Bronchial epithelial cell (primary cell): ENCODE measurements around the gene EXOC6. TPM values are rescaled to one million over a fixed set of nuclear protein-coding genes. Genes with fewer than 3 reads are reported as not detected.

ENCODE experiments used
- DNase-seq: peaks from one replicate; pipeline ENCODE4 v3.0.0-alpha.2; 2010; ENCODE audit warnings: low read depth
- FAIRE-seq: peaks from 2 replicates; lab custom pipeline; 2011; peaks lifted over from hg19 to GRCh38; lab: Jason Lieb, UNC
- H3K27me3 ChIP-seq: 2 replicates; pipeline ENCODE4 v1.5.1; 2011; ENCODE audit warnings: low read length; ENCODE audit not compliant: control insufficient read depth, insufficient read depth
- H3K36me3 ChIP-seq: 2 replicates; pipeline ENCODE4 v1.5.1; 2011; ENCODE audit warnings: low read length; ENCODE audit not compliant: control insufficient read depth, insufficient read depth
- H3K4me3 ChIP-seq: 2 replicates; pipeline ENCODE4 v1.5.1; 2011; ENCODE audit warnings: mild to moderate bottlenecking, low read depth, low read length, control low read depth
- CTCF ChIP-seq: IDR thresholded peaks from 2 replicates; pipeline ENCODE4 v1.5.1; 2011; ENCODE audit warnings: mild to moderate bottlenecking, moderate library complexity, low read length, control low read depth, inconsistent platforms; ENCODE audit not compliant: insufficient read depth, severe bottlenecking
- total RNA-seq: library from RNA; depleted of rRNA; stranded (reverse); fragments of >200 nt; gene quantifications from 2 replicates; pipeline ENCODE4 v1.2.1, GENCODE V29; 2014

Gene EXOC6
- total RNA-seq, 1 donor from 2014 or later, result 12.4 TPM

DNA sequence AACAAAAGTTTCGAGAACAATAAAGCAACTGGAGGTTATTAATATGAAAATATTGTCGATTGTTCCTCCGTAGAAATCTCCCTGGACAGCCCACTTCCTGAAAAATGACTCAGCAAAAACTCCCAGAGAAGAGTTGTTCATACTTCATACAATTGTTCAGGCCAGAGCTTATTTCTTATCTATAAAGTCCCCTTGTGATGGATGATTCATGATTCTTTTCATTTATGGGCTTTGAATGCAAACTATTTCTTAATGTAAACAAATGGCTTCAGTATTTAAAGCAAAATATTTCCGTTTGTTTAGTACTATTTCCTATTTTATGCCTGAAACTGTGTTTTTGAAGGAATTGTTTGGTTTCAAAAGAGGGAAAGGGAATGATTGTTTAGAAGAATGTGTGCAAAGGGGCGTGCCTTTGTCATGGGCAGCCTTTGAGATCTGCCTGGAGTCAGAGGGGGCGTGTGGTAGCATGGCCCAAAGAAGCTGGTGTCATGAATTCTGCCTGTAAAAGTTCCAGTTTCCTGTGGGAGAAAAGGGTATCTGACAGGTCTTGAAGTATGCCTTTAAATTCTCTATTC is 26.2 kb upstream of the EXOC6 start:
- TF ChIP-seq CTCF, result no peak
- Histone ChIP-seq H3K4me3 (no peak overlapping the region), H3K27me3 (no peaks in the 10 kb centered on the region), H3K36me3 (no peaks in the 10 kb centered on the region)
- FAIRE-seq (no peak), DNase-seq (peak; percentile 89)

- DNase-seq, result no peak
- FAIRE-seq, result no peak
- H3K4me3 ChIP-seq, result no peak overlapping the region
- no peaks in the 10 kb centered on the region for H3K27me3 ChIP-seq
- no peak for TF ChIP-seq CTCF
- no peaks in the 10 kb centered on the region for H3K36me3 ChIP-seq
Observed at GRCh38 chr10:92822964-92823363, 25.4 kb upstream of the EXOC6 start.

- Histone ChIP-seq H3K4me3 (no peak overlapping the region), H3K27me3 (no peaks in the 10 kb centered on the region), H3K36me3 (no peaks in the 10 kb centered on the region)
- no peak for FAIRE-seq
- no peak for DNase-seq
- TF ChIP-seq CTCF, result no peak
Observed at GRCh38 chr10:92826061-92826460, 22.3 kb upstream of the EXOC6 start.

- no peak for FAIRE-seq
- TF ChIP-seq CTCF, result no peak
Observed at GRCh38 chr10:92826504-92826903, 21.8 kb upstream of the EXOC6 start.

GRCh38 chr10:92829042-92829785 is 19.1 kb upstream of the EXOC6 start:
- Histone ChIP-seq H3K36me3 (no peaks in the 10 kb centered on the region), H3K27me3 (no peaks in the 10 kb centered on the region), H3K4me3 (no peak overlapping the region)
- DNase-seq (no peak), FAIRE-seq (no peak)
- no peak for TF ChIP-seq CTCF

More at GRCh38 chr10:92826504-92826903, 21.8 kb upstream of the EXOC6 start:
- Histone ChIP-seq H3K36me3 (no peaks in the 10 kb centered on the region), H3K27me3 (no peaks in the 10 kb centered on the region), H3K4me3 (no peak overlapping the region)
- no peak for DNase-seq
